Measurements from ENCODE around the gene PLPPR1. TPM values are rescaled to one million over a fixed set of nuclear protein-coding genes. Genes with fewer than 3 reads are reported as not detected.

PLPPR1 gene
- total RNA-seq, 4 donors from 2014 or later = 0.27 to 0.42 TPM; not detected in 2

- ATAC-seq = no peak
- 36 to 68% methylated on average over 4 of the region's 4 CpGs for WGBS, 2 donors (ENCODE audit: low coverage in 1 of 2)
- H3K27me3 ChIP-seq = no peaks in the 10 kb centered on the region
- no peaks in the 10 kb centered on the region for H3K36me3 ChIP-seq
- TF ChIP-seq, protein P1, sequence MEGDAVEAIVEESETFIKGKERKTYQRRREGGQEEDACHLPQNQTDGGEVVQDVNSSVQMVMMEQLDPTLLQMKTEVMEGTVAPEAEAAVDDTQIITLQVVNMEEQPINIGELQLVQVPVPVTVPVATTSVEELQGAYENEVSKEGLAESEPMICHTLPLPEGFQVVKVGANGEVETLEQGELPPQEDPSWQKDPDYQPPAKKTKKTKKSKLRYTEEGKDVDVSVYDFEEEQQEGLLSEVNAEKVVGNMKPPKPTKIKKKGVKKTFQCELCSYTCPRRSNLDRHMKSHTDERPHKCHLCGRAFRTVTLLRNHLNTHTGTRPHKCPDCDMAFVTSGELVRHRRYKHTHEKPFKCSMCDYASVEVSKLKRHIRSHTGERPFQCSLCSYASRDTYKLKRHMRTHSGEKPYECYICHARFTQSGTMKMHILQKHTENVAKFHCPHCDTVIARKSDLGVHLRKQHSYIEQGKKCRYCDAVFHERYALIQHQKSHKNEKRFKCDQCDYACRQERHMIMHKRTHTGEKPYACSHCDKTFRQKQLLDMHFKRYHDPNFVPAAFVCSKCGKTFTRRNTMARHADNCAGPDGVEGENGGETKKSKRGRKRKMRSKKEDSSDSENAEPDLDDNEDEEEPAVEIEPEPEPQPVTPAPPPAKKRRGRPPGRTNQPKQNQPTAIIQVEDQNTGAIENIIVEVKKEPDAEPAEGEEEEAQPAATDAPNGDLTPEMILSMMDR (IDR thresholded peaks at IDR 0.05) = no peak
- no peak overlapping the region for H3K27ac ChIP-seq
- H3K4me1 ChIP-seq = no peaks in the 10 kb centered on the region
- no peaks in the 10 kb centered on the region for H3K9me3 ChIP-seq
- no peak overlapping the region for H3K4me3 ChIP-seq
These were observed 112.2 kb downstream of the PLPPR1 start for GRCh38 chr9:101140764-101141163.

GRCh38 chr9:101146508-101146907, 118.0 kb downstream of the PLPPR1 start:
- no peak overlapping the region for H3K27ac ChIP-seq
- ATAC-seq = no peak
- no peak for TF ChIP-seq POLR2AphosphoS5 (IDR thresholded peaks at IDR 0.05)
- no peak for TF ChIP-seq EP300 (IDR thresholded peaks at IDR 0.05)
- TF ChIP-seq POLR2A (IDR thresholded peaks at IDR 0.05) = no peak
- TF ChIP-seq, protein P1 (IDR thresholded peaks at IDR 0.05) = no peak

GRCh38 chr9:101148344-101148743, 119.8 kb downstream of the PLPPR1 start:
- H3K9me3 ChIP-seq = peaks cover 0 to 9% (median 0%) of the 10 kb centered on the region in 3 donors
- H3K4me3 ChIP-seq = no peak overlapping the region
- no peaks in the 10 kb centered on the region for H3K36me3 ChIP-seq
- ATAC-seq = no peak
- no peak overlapping the region for H3K27ac ChIP-seq
- no peaks in the 10 kb centered on the region for H3K4me1 ChIP-seq
- TF ChIP-seq POLR2A (IDR thresholded peaks at IDR 0.05) = no peak
- no peak for TF ChIP-seq POLR2AphosphoS5 (IDR thresholded peaks at IDR 0.05)
- no peak for TF ChIP-seq EP300 (IDR thresholded peaks at IDR 0.05)
- TF ChIP-seq, protein P1 (IDR thresholded peaks at IDR 0.05) = no peak
- H3K27me3 ChIP-seq = no peaks in the 10 kb centered on the region

More at GRCh38 chr9:101146508-101146907, 118.0 kb downstream of the PLPPR1 start:
- Histone ChIP-seq H3K27me3 (no peaks in the 10 kb centered on the region), H3K4me3 (no peak overlapping the region), H3K9me3 (peaks cover 0 to 4% (median 0%) of the 10 kb centered on the region in 3 donors), H3K36me3 (no peaks in the 10 kb centered on the region), H3K4me1 (no peaks in the 10 kb centered on the region)
- 68 to 77% methylated on average over 4 of the region's 4 CpGs for WGBS, 2 donors (ENCODE audit: low coverage in 1 of 2)

GRCh38 chr9:101158361-101158760, 129.8 kb downstream of the PLPPR1 start:
- 50 to 54% methylated on average over 3 of the region's 3 CpGs for WGBS, 2 donors (ENCODE audit: low coverage in 1 of 2)
- Histone ChIP-seq H3K36me3 (no peaks in the 10 kb centered on the region), H3K4me1 (no peaks in the 10 kb centered on the region), H3K4me3 (no peak overlapping the region), H3K9me3 (no peaks in the 10 kb centered on the region), H3K27me3 (no peaks in the 10 kb centered on the region), H3K27ac (no peak overlapping the region)
- no peak for ATAC-seq
- TF ChIP-seq POLR2A (IDR thresholded peaks at IDR 0.05) (no peak), POLR2AphosphoS5 (IDR thresholded peaks at IDR 0.05) (no peak), EP300 (IDR thresholded peaks at IDR 0.05) (no peak)
- TF ChIP-seq, protein P1 (IDR thresholded peaks at IDR 0.05) = no peak

DNA sequence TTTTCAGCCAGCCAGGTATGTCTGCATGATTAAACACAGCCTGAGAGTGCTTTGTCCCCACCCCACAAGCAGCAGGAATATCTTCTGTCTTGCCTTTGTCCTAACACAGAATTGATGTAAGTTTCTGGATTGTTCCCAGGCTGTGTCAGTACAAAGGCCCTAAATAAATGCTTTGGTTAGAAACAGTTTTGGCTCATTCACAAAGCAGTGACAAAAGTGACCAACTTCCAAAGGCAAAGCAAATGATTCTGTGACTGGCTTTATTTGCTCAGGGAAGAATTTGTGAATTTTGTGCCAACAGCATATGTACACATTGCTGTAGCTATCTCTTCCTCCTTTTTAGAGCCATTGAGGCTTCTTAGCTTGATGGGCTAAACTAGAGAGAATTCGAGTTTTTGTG, 133.7 kb downstream of the PLPPR1 start:
- 47 to 60% methylated on average over 1 of the region's 1 CpG for WGBS, 2 donors (ENCODE audit: low coverage in 1 of 2)

More for the DNA sequence above, 133.7 kb downstream of the PLPPR1 start:
- Histone ChIP-seq H3K27ac (no peak overlapping the region), H3K36me3 (no peaks in the 10 kb centered on the region), H3K4me3 (no peak overlapping the region), H3K4me1 (no peaks in the 10 kb centered on the region), H3K27me3 (no peaks in the 10 kb centered on the region), H3K9me3 (no peaks in the 10 kb centered on the region)
- TF ChIP-seq, protein P1 (IDR thresholded peaks at IDR 0.05) = no peak
- no peak for TF ChIP-seq POLR2A (IDR thresholded peaks at IDR 0.05)
- no peak for ATAC-seq

Data from gastroesophageal sphincter (tissue), 4 donors.